Osteoblast (primary cell): ENCODE measurements around the gene TARBP1. TPM values are rescaled to one million over a fixed set of nuclear protein-coding genes. Genes with fewer than 3 reads are reported as not detected.

Source experiments
- DNase-seq: peaks from one replicate; pipeline ENCODE4 v3.0.0; 2011; ENCODE audit warnings: low spot score, mixed read lengths; ENCODE audit not compliant: insufficient read length; ENCODE audit errors: missing footprints
- H2AFZ ChIP-seq: 2 replicates; pipeline ENCODE4 v1.6.0; 2011; ENCODE audit warnings: mild to moderate bottlenecking, low read length
- H3K27ac ChIP-seq: 2 replicates; pipeline ENCODE4 v1.5.1; 2011; ENCODE audit warnings: mild to moderate bottlenecking, low read depth, low read length, moderate library complexity
- H3K27me3 ChIP-seq: 2 replicates; pipeline ENCODE4 v1.6.0; 2012; ENCODE audit warnings: mild to moderate bottlenecking, control low read depth, inconsistent platforms, low read length, moderate library complexity; ENCODE audit not compliant: insufficient read depth
- H3K36me3 ChIP-seq: 2 replicates; pipeline ENCODE4 v1.5.1; 2011; ENCODE audit warnings: mild to moderate bottlenecking, low read length, control low read depth, moderate library complexity; ENCODE audit not compliant: insufficient read depth
- H3K4me1 ChIP-seq: 2 replicates; pipeline ENCODE4 v1.5.1; 2011; ENCODE audit warnings: mild to moderate bottlenecking, low read length, control low read depth, moderate library complexity; ENCODE audit not compliant: insufficient read depth
- H3K4me2 ChIP-seq: 2 replicates; pipeline ENCODE4 v1.6.0; 2011; ENCODE audit warnings: mild to moderate bottlenecking, low read length; ENCODE audit not compliant: insufficient read depth
- H3K4me3 ChIP-seq: fragments of 200-600 bp; sonication (generic); 3 replicates; pipeline ENCODE4 v1.5.1; 2012; ENCODE audit warnings: mild to moderate bottlenecking, low read length, inconsistent platforms; ENCODE audit not compliant: insufficient read depth
- H3K79me2 ChIP-seq: 2 replicates; pipeline ENCODE4 v1.6.0; 2012; ENCODE audit warnings: mild to moderate bottlenecking, low read length, control low read depth, inconsistent platforms; ENCODE audit not compliant: insufficient read depth
- H3K9me3 ChIP-seq: 2 replicates; pipeline ENCODE4 v1.5.1; 2011; ENCODE audit warnings: low read depth, low read length, control low read depth
- H4K20me1 ChIP-seq: 2 replicates; pipeline ENCODE4 v1.6.0; 2012; ENCODE audit warnings: mild to moderate bottlenecking, low read length, control low read depth; ENCODE audit not compliant: insufficient read depth
- CTCF ChIP-seq: IDR thresholded peaks from 2 replicates; pipeline ENCODE4 v1.5.1; 2011; ENCODE audit warnings: mild to moderate bottlenecking, low read depth, low read length, moderate library complexity; ENCODE audit errors: extremely low read depth
- total RNA-seq: library from RNA; depleted of rRNA; stranded (reverse); fragments of >200 nt; gene quantifications from 2 replicates; pipeline ENCODE4 v1.2.3, GENCODE V29; 2012

Gene TARBP1
- total RNA-seq, 1 donor: 29.7 TPM

GRCh38 chr1:234438579-234438978 is 40.4 kb downstream of the TARBP1 start:
- no peak for TF ChIP-seq CTCF
- peaks cover 5% of the 10 kb centered on the region for H3K79me2 ChIP-seq
- H3K36me3 ChIP-seq: peaks cover 19% of the 10 kb centered on the region

GRCh38 chr1:234437423-234438171 is 41.4 kb downstream of the TARBP1 start:
- no peaks in the 10 kb centered on the region for H4K20me1 ChIP-seq
- H3K27me3 ChIP-seq: no peaks in the 10 kb centered on the region
- no peak for TF ChIP-seq CTCF
- DNase-seq: no peak
- no peak overlapping the region for H3K4me3 ChIP-seq
- H3K9me3 ChIP-seq: no peaks in the 10 kb centered on the region
- H3K4me2 ChIP-seq: no peak overlapping the region
- no peak overlapping the region for H3K27ac ChIP-seq
- H3K4me1 ChIP-seq: peaks cover 17% of the 10 kb centered on the region
- peaks cover 19% of the 10 kb centered on the region for H3K36me3 ChIP-seq
- H2AFZ ChIP-seq: no peak overlapping the region
- peaks cover 5% of the 10 kb centered on the region for H3K79me2 ChIP-seq

More at GRCh38 chr1:234438579-234438978, 40.4 kb downstream of the TARBP1 start:
- no peak overlapping the region for H3K27ac ChIP-seq
- no peaks in the 10 kb centered on the region for H4K20me1 ChIP-seq
- peaks cover 11% of the 10 kb centered on the region for H3K4me1 ChIP-seq
- no peak for DNase-seq
- no peak overlapping the region for H3K4me3 ChIP-seq
- H3K27me3 ChIP-seq: no peaks in the 10 kb centered on the region
- H3K4me2 ChIP-seq: no peak overlapping the region
- H3K9me3 ChIP-seq: no peaks in the 10 kb centered on the region
- no peak overlapping the region for H2AFZ ChIP-seq

- no peak overlapping the region for H2AFZ ChIP-seq
- H3K4me2 ChIP-seq: no peak overlapping the region
- H3K36me3 ChIP-seq: peaks cover 13% of the 10 kb centered on the region
- H3K79me2 ChIP-seq: peaks cover 5% of the 10 kb centered on the region
- H4K20me1 ChIP-seq: no peaks in the 10 kb centered on the region
- H3K27me3 ChIP-seq: no peaks in the 10 kb centered on the region
- no peaks in the 10 kb centered on the region for H3K9me3 ChIP-seq
- no peak for DNase-seq
- no peak for TF ChIP-seq CTCF
- no peak overlapping the region for H3K4me3 ChIP-seq
- H3K27ac ChIP-seq: no peak overlapping the region
- peaks cover 17% of the 10 kb centered on the region for H3K4me1 ChIP-seq
Observed at GRCh38 chr1:234435620-234436019, 43.4 kb downstream of the TARBP1 start.

- peaks cover 17% of the 10 kb centered on the region for H3K4me1 ChIP-seq
- H3K27ac ChIP-seq: no peak overlapping the region
- no peak for DNase-seq
- TF ChIP-seq CTCF: no peak
- H4K20me1 ChIP-seq: no peaks in the 10 kb centered on the region
- peaks cover 12% of the 10 kb centered on the region for H3K36me3 ChIP-seq
- H2AFZ ChIP-seq: no peak overlapping the region
- no peak overlapping the region for H3K4me2 ChIP-seq
- H3K9me3 ChIP-seq: no peaks in the 10 kb centered on the region
- H3K4me3 ChIP-seq: no peak overlapping the region
- peaks cover 3% of the 10 kb centered on the region for H3K79me2 ChIP-seq
- no peaks in the 10 kb centered on the region for H3K27me3 ChIP-seq
Observed at GRCh38 chr1:234434706-234435105, 44.3 kb downstream of the TARBP1 start.
